Measurements from ENCODE around the gene MLXIPL. TPM values are rescaled to one million over a fixed set of nuclear protein-coding genes. Genes with fewer than 3 reads are reported as not detected.

Gene MLXIPL
- polyA plus RNA-seq, 1 donor from 2014 or later = 1.8 TPM

GRCh38 chr7:73578342-73579128 lies 45.8 kb downstream of the MLXIPL start, which contains the start of gene TBL2:
TBL2 (minus strand) TSS chr7:73578579; CDS start chr7:73578549, 30 bp downstream.
- Histone ChIP-seq H3K27ac (ENCODE audit: low read length) (peak within 1 kb of the TSS; percentile 55), H3K27me3 (ENCODE audit: insufficient read depth, low read depth, low read length) (no peaks in the 10 kb centered on the region), H3K36me3 (ENCODE audit: insufficient read depth, low read length) (no peaks in the 10 kb centered on the region), H2AFZ (ENCODE audit: low read depth, low read length) (peak within 1 kb of the TSS; percentile 62), H3F3A (ENCODE audit: insufficient read depth, low read length, poor library complexity, severe bottlenecking) (no peaks in the 10 kb centered on the region), H3K9ac (ENCODE audit: low read length) (peak within 1 kb of the TSS; percentile 84), H4K20me1 (ENCODE audit: insufficient read depth) (no peaks in the 10 kb centered on the region), H3K9me2 (ENCODE audit: insufficient read depth, low read length) (no peaks in the 10 kb centered on the region), H3K4me3 (ENCODE audit: low read length) (peak within 1 kb of the TSS; percentile 96), H3K4me2 (ENCODE audit: low read length) (peak within 1 kb of the TSS; percentile 97), H3K79me2 (replicated peaks; ENCODE audit: insufficient read depth, low read length) (peaks cover 12% of the 10 kb centered on the region), H3K9me3 (ENCODE audit: low read length) (no peaks in the 10 kb centered on the region)
- TF ChIP-seq EP300 (conservative IDR thresholded peaks at IDR 0.05; ENCODE audit: poor library complexity, severe bottlenecking) = peak; percentile 19
- TF ChIP-seq POLR2AphosphoS5 (IDR thresholded peaks at IDR 0.05) = peak; percentile 94
- peak; percentile 42 for TF ChIP-seq CTCF (IDR thresholded peaks at IDR 0.05; ENCODE audit: poor library complexity, severe bottlenecking)
- TF ChIP-seq REST (IDR thresholded peaks at IDR 0.05; ENCODE audit: borderline replicate concordance) = peak; percentile 86
- peak; percentile 95 for TF ChIP-seq TAF1 (IDR thresholded peaks at IDR 0.05; ENCODE audit: low read depth)
- TF ChIP-seq MXI1 (conservative IDR thresholded peaks at IDR 0.05; ENCODE audit: poor library complexity, severe bottlenecking) = peak; percentile 91
- TF ChIP-seq RAD21 (conservative IDR thresholded peaks at IDR 0.05) = no peak
- TF ChIP-seq SMC3 (conservative IDR thresholded peaks at IDR 0.05; ENCODE audit: poor library complexity) = no peak
- TF ChIP-seq EZH2 (IDR thresholded peaks at IDR 0.05; ENCODE audit: borderline replicate concordance, insufficient read depth, low read length, poor library complexity, severe bottlenecking) = no peak

- peak overlapping the region; percentile 55 for H3K27ac ChIP-seq (ENCODE audit: low read length)
- no peaks in the 10 kb centered on the region for H3K9me2 ChIP-seq (ENCODE audit: insufficient read depth, low read length)
- no peaks in the 10 kb centered on the region for H3F3A ChIP-seq (ENCODE audit: insufficient read depth, low read length, poor library complexity, severe bottlenecking)
- H4K20me1 ChIP-seq (ENCODE audit: insufficient read depth) = no peaks in the 10 kb centered on the region
- H3K9ac ChIP-seq (ENCODE audit: low read length) = peak overlapping the region; percentile 84
- H3K4me2 ChIP-seq (ENCODE audit: low read length) = peak overlapping the region; percentile 97
- no peaks in the 10 kb centered on the region for H3K36me3 ChIP-seq (ENCODE audit: insufficient read depth, low read length)
- H3K79me2 ChIP-seq (replicated peaks; ENCODE audit: insufficient read depth, low read length) = peaks cover 12% of the 10 kb centered on the region
- no peak for TF ChIP-seq SMC3 (conservative IDR thresholded peaks at IDR 0.05; ENCODE audit: poor library complexity)
- H3K9me3 ChIP-seq (ENCODE audit: low read length) = no peaks in the 10 kb centered on the region
- H3K4me3 ChIP-seq (ENCODE audit: low read length) = peak overlapping the region; percentile 96
- H3K27me3 ChIP-seq (ENCODE audit: insufficient read depth, low read depth, low read length) = no peaks in the 10 kb centered on the region
- H2AFZ ChIP-seq (ENCODE audit: low read depth, low read length) = peak overlapping the region; percentile 60
These were observed 46.5 kb downstream of the MLXIPL start for GRCh38 chr7:73577627-73578341.

Data from neural cell (in vitro differentiated cells).